Inferior parietal cortex (tissue), 1 donor: ENCODE results near the gene NVL.
"Not testable (repeated sequence)": the region's sequence is repeated elsewhere in the genome, so short reads cannot be mapped to it uniquely, and the experiment has no call there.

ENCODE experiments used
- DNase-seq: peaks from one replicate; pipeline ENCODE4 v3.0.0-alpha.2; 2016; ENCODE audit errors: extremely low spot score

Gene NVL

GRCh38 chr1:224338150-224338838 is 8.3 kb upstream of the NVL start:
- DNase-seq: no peak

DNA sequence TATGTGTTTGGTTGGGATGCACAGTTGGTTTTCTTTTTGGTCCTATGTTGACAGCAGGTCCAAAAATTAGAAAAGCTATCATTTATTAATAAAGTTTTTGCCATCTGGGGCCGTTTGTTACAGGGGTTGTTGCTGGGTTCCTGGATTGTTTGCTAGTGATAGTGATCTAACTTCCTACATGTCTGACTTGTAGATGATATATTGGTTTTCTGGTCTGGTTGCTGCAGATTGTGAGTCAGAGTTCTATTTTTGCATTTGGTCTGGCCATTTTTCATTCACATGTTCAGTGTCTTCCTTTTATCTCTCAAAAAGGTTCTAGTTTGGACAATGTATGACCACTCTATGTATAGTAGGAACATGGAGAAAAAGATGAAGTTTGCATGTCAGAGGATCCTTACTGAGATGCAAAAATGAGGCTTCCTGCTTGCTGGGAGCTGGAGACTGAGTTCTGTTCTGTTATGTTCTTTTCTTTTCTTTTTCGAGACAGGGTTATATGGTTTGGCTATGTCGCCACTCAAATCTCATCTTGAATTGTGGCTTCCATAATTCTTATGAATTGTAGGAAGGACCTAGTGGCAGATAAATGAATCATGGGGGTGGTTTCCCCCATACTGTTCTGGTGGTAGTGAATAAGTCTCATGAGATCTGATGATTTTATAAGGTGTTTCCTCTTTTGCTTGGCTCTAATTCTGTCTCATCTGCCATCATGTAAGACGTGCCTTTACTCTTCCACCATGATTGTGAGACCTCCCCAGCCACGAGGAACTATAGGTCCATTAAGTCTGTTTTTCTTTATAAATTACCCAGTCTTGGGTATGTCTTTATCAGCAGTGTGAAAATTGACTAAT is 4.2 kb upstream of the NVL start:
- no peak for DNase-seq

DNA sequence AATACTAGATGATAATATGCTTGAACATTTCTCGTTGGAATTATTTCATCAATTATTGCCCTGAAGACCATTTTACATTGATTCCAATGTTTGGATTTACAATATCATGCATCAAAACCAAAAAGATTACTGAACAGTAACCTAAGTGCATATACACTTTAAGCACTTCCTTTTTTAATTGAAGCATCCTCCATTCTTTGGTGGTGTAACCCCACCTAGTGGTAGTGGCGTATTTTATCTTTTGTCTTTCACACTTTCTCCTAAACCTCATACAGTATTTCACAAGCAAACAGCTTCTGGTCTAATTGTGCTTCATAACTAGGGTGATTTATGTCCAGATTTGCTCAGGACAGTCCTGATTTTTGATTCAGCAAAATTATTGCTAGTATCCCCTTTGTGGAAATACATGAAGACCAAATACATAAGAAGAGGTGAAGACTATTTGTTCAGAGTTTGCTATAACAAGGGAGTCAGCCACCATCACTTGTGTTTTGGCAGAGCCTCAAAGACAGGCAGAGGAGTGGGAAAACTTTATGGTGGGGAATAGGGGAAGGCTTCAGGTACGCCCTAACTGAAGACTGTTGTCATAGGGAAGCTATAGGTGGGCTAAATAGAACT is 3.4 kb upstream of the NVL start:
- DNase-seq: peak; percentile 87

GRCh38 chr1:224331824-224332223 is 1.9 kb upstream of the NVL start:
- no peak for DNase-seq

- DNase-seq: no peak
Observed at GRCh38 chr1:224331326-224331725, 1.4 kb upstream of the NVL start.

DNA sequence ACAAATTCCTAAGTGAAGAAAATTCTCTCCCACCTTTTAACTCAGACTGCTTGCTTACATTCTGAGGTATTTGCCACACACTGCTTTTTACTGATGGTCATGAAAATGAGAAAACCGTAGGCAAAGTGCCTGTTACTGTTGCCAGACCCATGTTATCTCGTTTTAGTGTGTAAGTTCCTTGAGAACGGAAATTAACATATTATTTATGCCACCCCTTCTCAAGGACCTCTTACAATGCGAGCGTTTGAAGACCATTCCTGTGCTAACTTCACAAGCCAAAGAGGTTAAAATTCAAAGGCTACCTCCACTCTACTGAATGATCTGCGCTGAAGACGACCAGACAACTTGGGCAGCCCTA is 509 bp downstream of the NVL start:
- peak; percentile 8 for DNase-seq

DNA sequence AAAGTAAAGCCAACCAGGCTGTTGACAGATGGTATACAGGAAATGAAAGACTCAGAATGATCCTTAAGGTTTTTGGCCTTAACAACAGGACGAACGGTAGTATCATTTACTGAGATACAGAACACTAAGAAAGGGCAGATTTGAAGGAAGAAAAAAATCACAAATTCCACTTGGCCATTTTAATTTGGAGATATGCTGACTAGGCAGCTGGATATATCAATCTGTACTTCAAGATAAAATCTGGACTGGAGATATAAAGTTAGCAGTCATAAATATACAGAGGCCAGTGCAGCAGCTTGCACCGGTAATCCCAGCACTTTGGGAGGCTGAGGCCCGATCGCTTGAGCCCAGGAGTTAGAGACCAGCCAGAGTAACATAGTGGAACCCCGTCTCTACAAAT is 1.3 kb downstream of the NVL start:
- DNase-seq: no peak

DNA sequence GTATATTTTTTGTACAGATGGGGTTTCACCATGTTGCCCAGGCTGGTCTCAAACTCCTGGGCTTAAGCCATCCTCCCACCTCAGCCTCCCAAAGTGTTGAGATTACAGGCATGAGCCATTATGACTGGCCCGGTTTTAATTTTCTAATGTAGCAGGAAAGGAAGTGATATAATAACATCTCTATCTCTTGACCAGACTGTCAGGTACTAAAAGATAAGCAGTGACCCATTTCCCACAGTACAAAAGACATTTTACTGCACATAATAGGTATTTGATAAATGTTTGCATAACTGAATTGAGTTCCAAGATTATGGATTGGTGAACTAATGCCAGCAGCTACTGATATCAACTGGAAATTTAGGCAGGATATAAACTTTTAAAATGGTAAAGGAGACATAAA is 4.0 kb downstream of the NVL start:
- no peak for DNase-seq

DNA sequence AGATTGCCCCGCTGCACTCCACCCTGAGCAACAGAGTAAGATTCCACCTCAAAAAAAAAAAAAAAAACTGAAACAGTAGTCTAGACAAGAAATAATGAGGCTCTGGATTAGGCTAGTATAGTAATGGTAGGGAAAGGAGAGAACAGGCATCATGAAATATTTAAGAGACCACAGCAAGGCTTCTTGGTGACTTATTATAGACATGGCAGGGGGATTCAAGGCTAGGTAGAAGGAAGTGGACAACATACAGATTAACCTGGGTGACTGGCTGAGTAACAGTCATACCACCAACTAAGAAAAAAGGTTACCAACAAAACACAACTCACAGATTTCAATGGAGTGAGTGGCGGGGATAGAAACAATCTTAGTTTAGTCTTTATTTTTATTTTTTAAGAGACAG is 8.3 kb downstream of the NVL start:
- DNase-seq: no peak

DNA sequence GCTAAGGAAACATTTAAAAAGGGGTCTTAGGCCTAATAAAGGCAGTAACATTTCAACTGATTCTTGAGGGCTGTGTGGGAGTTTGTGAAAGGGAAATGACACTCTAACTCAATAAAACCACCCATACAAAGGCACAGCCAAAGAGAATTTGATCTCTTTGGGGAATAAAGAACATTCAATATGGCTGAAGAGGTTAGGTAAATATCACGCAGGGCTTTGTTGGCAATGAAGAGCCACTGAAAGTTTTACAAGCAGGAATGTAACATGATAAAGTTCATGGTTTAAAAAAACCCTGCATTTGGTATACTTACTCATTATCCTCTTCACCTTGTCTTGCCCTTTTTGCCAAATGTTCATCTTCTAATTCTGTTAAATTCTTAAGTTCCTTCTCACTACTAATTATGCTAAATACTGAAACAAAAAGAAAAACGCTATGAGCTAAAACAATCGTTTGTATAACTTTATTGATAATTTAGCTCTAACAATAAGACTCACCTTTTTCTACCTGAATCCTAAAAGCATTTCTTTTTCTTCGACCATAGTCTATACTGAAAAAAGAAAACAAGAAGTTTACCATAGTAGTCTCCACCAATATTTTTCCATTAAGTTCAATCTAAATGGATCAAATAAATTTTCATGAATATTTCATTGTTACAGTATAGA is 12.5 kb downstream of the NVL start:
- no peak for DNase-seq

DNA sequence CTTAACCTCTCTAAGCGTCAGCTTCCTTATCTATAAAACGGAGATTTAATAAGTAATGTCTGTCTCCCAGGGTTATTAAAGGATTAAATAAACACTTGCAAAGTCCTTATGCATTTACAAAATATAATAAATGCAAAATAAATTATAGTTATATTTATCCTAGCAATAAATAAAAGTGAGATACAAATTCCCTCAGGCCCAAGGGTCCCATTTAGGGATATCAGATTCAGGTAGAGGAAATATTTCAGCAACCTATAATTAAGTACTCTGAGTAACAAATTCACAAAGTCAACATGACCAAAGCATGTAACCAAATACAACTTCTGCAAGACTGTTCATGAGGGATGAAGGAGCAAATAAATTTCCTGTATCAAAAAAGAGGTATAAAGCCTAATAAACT is 17.9 kb downstream of the NVL start:
- DNase-seq: no peak

DNA sequence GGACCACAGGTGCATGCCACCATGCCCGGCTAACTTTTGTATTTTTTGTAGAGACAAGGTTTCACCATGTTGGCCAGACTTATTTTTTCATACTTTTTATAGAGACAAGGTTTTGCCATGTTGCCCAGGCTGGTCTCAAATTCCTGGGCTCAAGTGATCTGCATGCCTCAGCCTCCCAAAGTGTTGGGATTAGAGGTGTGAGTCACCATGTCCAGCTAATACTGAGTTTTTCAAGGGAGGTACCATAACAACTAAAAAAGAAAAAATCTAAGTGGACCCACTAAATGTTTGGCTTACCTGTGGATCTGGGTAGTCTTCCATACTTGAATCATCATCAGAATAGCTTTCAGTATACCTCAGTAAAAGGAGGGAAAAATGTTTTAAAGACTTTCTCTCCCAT is 18.5 kb downstream of the NVL start:
- DNase-seq: not testable (repeated sequence)

DNA sequence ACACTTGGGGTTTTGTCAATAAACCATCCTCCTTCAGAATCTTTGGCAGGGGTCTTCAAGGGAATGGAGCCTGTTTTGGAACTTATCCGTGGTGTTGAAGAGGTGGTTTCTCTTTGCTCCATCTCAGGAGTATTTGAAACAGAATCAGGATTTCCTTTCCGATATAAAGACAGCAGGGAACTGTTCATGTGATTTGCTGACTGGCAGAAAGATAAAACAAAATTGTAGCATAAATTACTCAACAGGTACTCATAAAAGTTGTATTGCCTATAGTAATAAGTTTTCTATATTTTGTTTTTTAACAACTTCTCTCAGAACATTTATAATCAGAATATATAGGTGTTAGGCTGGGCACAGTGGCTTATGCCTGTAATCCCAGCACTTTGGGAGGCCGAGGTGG is 21.9 kb downstream of the NVL start:
- no peak for DNase-seq

GRCh38 chr1:224304767-224305166 is 25.2 kb downstream of the NVL start:
- DNase-seq: no peak

GRCh38 chr1:224302947-224303346 is 27.0 kb downstream of the NVL start:
- no peak for DNase-seq

- no peak for DNase-seq
Observed at GRCh38 chr1:224301391-224301790, 28.6 kb downstream of the NVL start.

GRCh38 chr1:224300346-224300745 is 29.6 kb downstream of the NVL start:
- DNase-seq: no peak

GRCh38 chr1:224298346-224299330 is 31.3 kb downstream of the NVL start:
- DNase-seq: no peak

DNA sequence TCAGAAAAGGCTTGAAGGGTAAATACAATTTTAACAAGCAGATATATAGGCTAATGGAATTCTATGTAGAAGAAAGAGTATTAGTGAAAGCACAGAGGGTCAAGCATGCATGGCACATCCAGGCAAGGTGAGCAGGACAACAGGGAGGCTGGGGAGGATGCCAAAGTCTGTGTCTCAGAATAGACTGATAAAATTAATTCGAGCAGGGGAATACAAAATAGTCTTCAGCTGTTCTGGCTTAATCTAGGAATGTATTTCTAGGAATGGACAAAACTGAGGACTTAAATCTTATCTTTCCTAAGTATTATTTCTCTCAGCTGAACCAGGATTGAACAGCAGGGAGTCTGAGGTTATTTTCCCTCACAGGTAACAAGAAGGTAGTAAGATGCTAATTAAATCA is 35.2 kb downstream of the NVL start:
- no peak for DNase-seq

DNA sequence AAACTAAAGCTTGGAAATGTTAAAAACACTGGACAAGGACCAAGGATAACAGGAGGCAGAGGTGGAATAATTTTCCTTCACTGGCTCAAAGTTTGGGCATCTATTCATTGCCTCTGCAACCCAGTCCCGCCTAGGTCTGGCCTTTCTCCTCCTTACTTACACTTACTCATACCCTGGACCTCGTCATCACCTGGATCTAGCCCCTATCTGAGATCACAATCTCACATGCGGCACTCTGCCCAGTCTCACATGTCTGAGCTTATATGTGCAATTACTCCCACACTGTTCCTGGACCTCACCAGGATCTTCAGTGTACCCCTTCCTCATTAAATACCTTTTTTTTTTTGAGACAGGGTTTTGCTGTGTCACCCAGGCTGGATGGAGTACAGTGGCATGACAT is 37.6 kb downstream of the NVL start:
- DNase-seq: no peak

- peak; percentile 10 for DNase-seq
Observed at GRCh38 chr1:224289396-224289795, 40.6 kb downstream of the NVL start.
